ENCODE measurements around the gene WDR73.
"Not testable (repeated sequence)": the region's sequence is repeated elsewhere in the genome, so short reads cannot be mapped to it uniquely, and the experiment has no call there.

DNA sequence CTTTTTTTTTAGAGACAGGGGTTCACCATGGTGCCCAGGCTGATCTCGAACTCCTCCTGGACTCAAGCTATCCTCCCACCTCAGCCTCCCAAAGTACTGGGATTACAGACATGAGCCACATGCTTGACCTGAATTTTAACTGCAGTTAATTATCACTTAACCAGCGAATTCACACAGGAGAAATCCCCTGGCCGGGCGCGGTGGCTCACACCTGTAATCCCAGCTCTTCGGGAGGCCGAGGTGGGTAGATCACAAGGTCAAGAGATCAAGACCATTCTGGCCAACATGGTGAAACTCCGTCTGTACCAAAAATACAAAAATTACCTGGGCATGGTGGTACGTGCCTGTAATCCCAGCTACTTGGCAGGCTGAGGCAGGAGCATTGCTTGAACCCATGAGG lies 12.2 kb downstream of the WDR73 start:
- not testable (repeated sequence) for TF ChIP-seq CBFB (IDR thresholded peaks at IDR 0.05; ENCODE audit: low read depth); POLR2A (IDR thresholded peaks at IDR 0.05; ENCODE audit: low read depth, low read length); CTCF (IDR thresholded peaks at IDR 0.05 in 2 of 3, conservative IDR thresholded peaks at IDR 0.05 in 1 of 3; ENCODE audit: control insufficient read depth in 2 of 3, extremely low read depth in 1 of 3, insufficient read depth in 1 of 3, low read depth in 3 of 3, low read length in 3 of 3); ETV6 (conservative IDR thresholded peaks at IDR 0.05 in 1 of 2, IDR thresholded peaks at IDR 0.05 in 1 of 2; ENCODE audit: borderline replicate concordance in 1 of 2, low read depth in 1 of 2); E2F4 (IDR thresholded peaks at IDR 0.05; ENCODE audit: low read depth, low read length); GABPA (IDR thresholded peaks at IDR 0.05; ENCODE audit: low read depth); ZNF274 (IDR thresholded peaks at IDR 0.05; ENCODE audit: insufficient read depth, insufficient read length); YY1 (IDR thresholded peaks at IDR 0.05; ENCODE audit: low read depth, low read length); POLR2AphosphoS5 (IDR thresholded peaks at IDR 0.05; ENCODE audit: low read length); NRF1 (conservative IDR thresholded peaks at IDR 0.05; ENCODE audit: low read depth, low read length); CEBPB (IDR thresholded peaks at IDR 0.05; ENCODE audit: borderline replicate concordance in 1 of 2, low read depth in 2 of 2, low read length in 2 of 2); SIN3A (IDR thresholded peaks at IDR 0.05; ENCODE audit: low read depth, low read length)
- TF ChIP-seq, protein P1, sequence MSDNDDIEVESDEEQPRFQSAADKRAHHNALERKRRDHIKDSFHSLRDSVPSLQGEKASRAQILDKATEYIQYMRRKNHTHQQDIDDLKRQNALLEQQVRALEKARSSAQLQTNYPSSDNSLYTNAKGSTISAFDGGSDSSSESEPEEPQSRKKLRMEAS (IDR thresholded peaks at IDR 0.05; ENCODE audit: low read depth, low read length) = not testable (repeated sequence)
